K562 (cell line): ENCODE measurements around the gene NNAT. TPM values are rescaled to one million over a fixed set of nuclear protein-coding genes. Genes with fewer than 3 reads are reported as not detected.

Experiments used
- ATAC-seq: fragments of 200-7000 bp; cut with Tn5 transposase; 3 replicates; pipeline ENCODE4 v1.9.1; 2020; ENCODE audit warnings: moderate library complexity
- BruUV-seq: library from RNA; stranded (reverse); fragments of 400-500 nt; replicated peaks from 2 replicates; lab custom pipeline; 2021; lab: Mats Ljungman, UMichigan
- CTCF ChIA-PET: fragments of 300-600 bp; formaldehyde crosslinking; extraction: SDS; loops from one replicate; lab custom pipeline; 2021; ENCODE audit warnings: low intra/inter-chr PET ratio; lab: Yijun Ruan, JAX
- POLR2A ChIA-PET: fragments of 300-600, 350-650 bp; sonication (Branson Sonifier 250); formaldehyde crosslinking; extraction: SDS; loops from one replicate; lab custom pipeline; 2021; ENCODE audit warnings: antibody characterized with exemption, inconsistent platforms; lab: Yijun Ruan, JAX
- DNase-seq, 4 experiments: peaks; one replicate each; pipeline versions ENCODE4 v3.0.0 to v3.0.0-alpha.2; 2011 to 2018; ENCODE audit warnings: low spot score in 3 of 4, mixed read lengths in 3 of 4; ENCODE audit errors: extremely low read depth in 1 of 4
- FAIRE-seq: peaks from 2 replicates; lab custom pipeline; 2011; peaks lifted over from hg19 to GRCh38; lab: Jason Lieb, UNC
- H2AFZ ChIP-seq: 2 replicates; pipeline ENCODE4 v1.6.0; 2011; ENCODE audit warnings: low read depth, low read length, control low read depth, inconsistent platforms
- H3K27ac ChIP-seq: fragments of 200-600 bp; 3 replicates; pipeline ENCODE4 v1.8.0; 2011; ENCODE audit warnings: low read depth, mild to moderate bottlenecking, control low read depth, inconsistent platforms, low read length, moderate library complexity, mixed read lengths; ENCODE audit errors: extremely low read depth
- H3K27me3 ChIP-seq, 2 experiments: fragments of 300-600 bp in 1 of 2; 2 replicates in 1 of 2; 3 replicates in 1 of 2; pipeline versions ENCODE4 v1.6.0 to v1.8.0; 2011; ENCODE audit warnings: inconsistent platforms in 2 of 2, low read length in 2 of 2, mild to moderate bottlenecking in 1 of 2, mixed read lengths in 1 of 2, moderate library complexity in 1 of 2; ENCODE audit not compliant: control insufficient read depth in 2 of 2, insufficient read depth in 2 of 2
- H3K36me3 ChIP-seq: fragments of 300-600 bp; 3 replicates; pipeline ENCODE4 v1.8.0; 2011; ENCODE audit warnings: mild to moderate bottlenecking, low read length, inconsistent platforms; ENCODE audit not compliant: control insufficient read depth, insufficient read depth
- H3K4me1 ChIP-seq, 2 experiments: fragments of 200-600 bp in 1 of 2; replicated peaks in 1 of 2; 2 replicates in 1 of 2; 3 replicates in 1 of 2; pipeline versions ENCODE4 v1.5.1 to v1.8.0; 2011; ENCODE audit warnings: inconsistent platforms in 2 of 2, low read length in 2 of 2, mild to moderate bottlenecking in 1 of 2, mixed read lengths in 1 of 2, moderate library complexity in 1 of 2; ENCODE audit not compliant: control insufficient read depth in 2 of 2, insufficient read depth in 2 of 2
- H3K4me2 ChIP-seq: 2 replicates; pipeline ENCODE4 v1.6.1; 2011; ENCODE audit warnings: low read length, control low read depth, inconsistent platforms, mixed read lengths; ENCODE audit not compliant: insufficient read depth
- H3K4me3 ChIP-seq: fragments of 200-600 bp; sonication (generic), shearing (Covaris generic); 2 replicates; pipeline ENCODE4 v1.5.1; 2016; ENCODE audit warnings: control low read depth, inconsistent platforms
- H3K79me2 ChIP-seq: fragments of 200-600 bp; 3 replicates; pipeline ENCODE4 v1.8.0; 2011; ENCODE audit warnings: low read length, inconsistent platforms; ENCODE audit not compliant: control insufficient read depth, insufficient read depth
- H3K9ac ChIP-seq, 2 experiments: 2 replicates each; pipeline versions ENCODE4 v1.6.0 to v1.6.1; 2011; ENCODE audit warnings: low read depth in 2 of 2, low read length in 2 of 2, control low read depth in 1 of 2, inconsistent platforms in 1 of 2, mild to moderate bottlenecking in 1 of 2, mixed read lengths in 1 of 2; ENCODE audit not compliant: insufficient read depth in 1 of 2
- H3K9me1 ChIP-seq: one replicate; pipeline ENCODE4 v1.6.0; 2011; ENCODE audit warnings: inconsistent platforms, mild to moderate bottlenecking, low read length, moderate library complexity; ENCODE audit not compliant: control insufficient read depth, insufficient read depth
- H3K9me3 ChIP-seq: replicated peaks from 2 replicates; pipeline ENCODE4 v1.5.1; 2011; ENCODE audit warnings: low read depth, low read length, inconsistent platforms; ENCODE audit not compliant: control insufficient read depth, insufficient read depth
- H4K20me1 ChIP-seq: replicated peaks from 2 replicates; pipeline ENCODE4 v1.6.1; 2011; ENCODE audit warnings: low read length, inconsistent platforms, mixed read lengths; ENCODE audit not compliant: control insufficient read depth, insufficient read depth
- ARID3A ChIP-seq: IDR thresholded peaks from 2 replicates; pipeline ENCODE4 v1.6.1; 2012; ENCODE audit warnings: low read depth, low read length, improper control_type of control experiment, borderline replicate concordance
- DIDO1 ChIP-seq: fragments of 450-650 bp; IDR thresholded peaks from 2 replicates; pipeline ENCODE4 v1.6.1; 2016; ENCODE audit warnings: low read depth, missing biosample characterization, missing genetic modification characterization
- MEF2D ChIP-seq: conservative IDR thresholded peaks from 2 replicates; pipeline ENCODE4 v1.6.1; 2016; ENCODE audit warnings: low read depth, missing genetic modification characterization, missing compliant biosample characterization
- POLR2AphosphoS2 ChIP-seq: IDR thresholded peaks from 2 replicates; pipeline ENCODE4 v1.6.1; 2012; ENCODE audit warnings: low read length, improper control_type of control experiment
- RHOXF2B ChIP-seq: fragments of 250-450 bp; sonication (Bioruptor Pico); conservative IDR thresholded peaks from 2 replicates; pipeline ENCODE4 v1.5.1; 2021
- RNF219 ChIP-seq: fragments of 250-450 bp; sonication (Bioruptor Pico); IDR thresholded peaks from 2 replicates; pipeline ENCODE4 v1.5.0; 2022; ENCODE audit warnings: mild to moderate bottlenecking
- SAFB ChIP-seq: fragments of 200-400 bp; formaldehyde crosslinking; IDR thresholded peaks from 2 replicates; pipeline ENCODE4 v1.6.1; 2017; ENCODE audit warnings: low read depth, low read length, borderline replicate concordance
- SIRT6 ChIP-seq: IDR thresholded peaks from one replicate; pipeline ENCODE4 v1.6.1; 2012; ENCODE audit warnings: low read depth, mild to moderate bottlenecking, control low read depth, inconsistent platforms, low read length, moderate library complexity
- ZNF133 ChIP-seq: fragments of 250-450 bp; sonication (Bioruptor Pico); IDR thresholded peaks from 2 replicates; pipeline ENCODE4 v1.4.0; 2020; ENCODE audit warnings: mild to moderate bottlenecking
- ZNF23 ChIP-seq: fragments of 250-450 bp; sonication (Bioruptor Pico); IDR thresholded peaks from 2 replicates; pipeline ENCODE4 v1.4.0; 2020; ENCODE audit warnings: mild to moderate bottlenecking
- ZNF785 ChIP-seq: fragments of 250-450 bp; sonication (Bioruptor Pico); IDR thresholded peaks from 2 replicates; pipeline ENCODE4 v1.4.0; 2020; ENCODE audit warnings: mild to moderate bottlenecking
- WGBS: fragments of 100-300 bp; shearing (Covaris generic); methylation state at CpG from one replicate; pipeline ENCODE4 v1.1.6; 2016; ENCODE audit warnings: low coverage, mixed read lengths; ENCODE audit not compliant: insufficient coverage; ENCODE audit errors: missing lambda C conversion rate; 5-methylcytosine and 5-hydroxymethylcytosine counted together
- in situ Hi-C: fragments of 300-500 bp; cut with MboI; formaldehyde crosslinking; loops from 4 replicates; pipeline ENCODE4 v1.15.0; 2018; ENCODE audit warnings: inconsistent platforms, mixed read lengths
- intact Hi-C: fragments of 100-400 bp; cut with micrococcal nuclease; formaldehyde crosslinking; loops from 2 replicates; pipeline ENCODE4 v1.14.2; 2022
- polyA plus RNA-seq, 8 experiments: library from polyadenylated mRNA; depleted of rRNA in 4 of 8; stranded (reverse) in 5 of 8; unstranded in 3 of 8; fragments of >200 nt; fragmentation: Nextera tagmentation in 2 of 8; fragmentation: Illumina TruSeq in 1 of 8; extraction: Ambion mirVana in 2 of 8; extraction: Trizol in 1 of 8; gene quantifications; 2 replicates each; pipeline versions ENCODE4 v1.2.1 to v1.2.3, GENCODE V29; 2011 to 2014; ENCODE audit warnings: inconsistent platforms in 1 of 8, missing spikeins in 1 of 8
- total RNA-seq, 7 experiments: library from RNA; depleted of rRNA in 6 of 7; stranded (reverse); fragments of >200 nt in 6 of 7; fragmentation: Illumina TruSeq in 2 of 7; extraction: Trizol in 2 of 7; gene quantifications; 2 replicates each; pipeline versions ENCODE4 v1.2.1 to v1.2.3, GENCODE V29; 2011 to 2021; ENCODE audit warnings: low replicate concordance in 1 of 7

NNAT gene
- total and polyA plus RNA-seq, 9 of the 15 experiments (the other 6 are each of a cell fraction or from before 2014, with no cell fraction given), result 0.13 TPM; not detected in 8

- intact Hi-C loops (no loop called here), in situ Hi-C loops (no loop called here)
- Histone ChIP-seq H3K27ac (no peak overlapping the region), H3K9ac (no peak overlapping the region), H3K4me2 (no peak overlapping the region), H3K4me3 (no peak overlapping the region), H3K9me1 (no peaks in the 10 kb centered on the region), H3K27me3 (no peaks in the 10 kb centered on the region), H2AFZ (no peak overlapping the region), H3K9me3 (no peaks in the 10 kb centered on the region), H3K79me2 (no peaks in the 10 kb centered on the region), H3K4me1 (no peaks in the 10 kb centered on the region; a peak in 1 of 5 replicates), H4K20me1 (peaks cover 12% of the 10 kb centered on the region; the same call in 1 of the 2 replicates), H3K36me3 (no peaks in the 10 kb centered on the region)
- WGBS, result 13% methylated on average over 2 of the region's 2 CpGs
- TF ChIP-seq SAFB (no peak), POLR2AphosphoS2 (no peak), ARID3A (no peak), MEF2D (tag) (no peak), RHOXF2B (no peak), DIDO1 (tag) (no peak), ZNF23 (CRISPR knock-in tag) (no peak), RNF219 (CRISPR knock-in tag) (no peak), ZNF785 (CRISPR knock-in tag) (no peak), ZNF133 (no peak), SIRT6 (no peak)
- CTCF ChIA-PET, result no interaction called here
- POLR2A ChIA-PET, result interaction anchor here (1.3 kb wide), 1 partner anchor 12 kb away, joined by 4 read pairs; no protein-coding TSS in a partner anchor
- ATAC-seq, result no peak
- DNase-seq, result no peak
- FAIRE-seq, result no peak
- no TSS peak for BruUV-seq
Measured at GRCh38 chr20:37502654-37503053, 18.4 kb upstream of the NNAT start.
